ENCODE measurements around the gene ALDH1L1. TPM values are rescaled to one million over a fixed set of nuclear protein-coding genes. Genes with fewer than 3 reads are reported as not detected.

The ALDH1L1 gene
- total and polyA plus RNA-seq, 2 donors (not counting 1 experiment from before 2014, with no cell fraction given) = not detected

DNA sequence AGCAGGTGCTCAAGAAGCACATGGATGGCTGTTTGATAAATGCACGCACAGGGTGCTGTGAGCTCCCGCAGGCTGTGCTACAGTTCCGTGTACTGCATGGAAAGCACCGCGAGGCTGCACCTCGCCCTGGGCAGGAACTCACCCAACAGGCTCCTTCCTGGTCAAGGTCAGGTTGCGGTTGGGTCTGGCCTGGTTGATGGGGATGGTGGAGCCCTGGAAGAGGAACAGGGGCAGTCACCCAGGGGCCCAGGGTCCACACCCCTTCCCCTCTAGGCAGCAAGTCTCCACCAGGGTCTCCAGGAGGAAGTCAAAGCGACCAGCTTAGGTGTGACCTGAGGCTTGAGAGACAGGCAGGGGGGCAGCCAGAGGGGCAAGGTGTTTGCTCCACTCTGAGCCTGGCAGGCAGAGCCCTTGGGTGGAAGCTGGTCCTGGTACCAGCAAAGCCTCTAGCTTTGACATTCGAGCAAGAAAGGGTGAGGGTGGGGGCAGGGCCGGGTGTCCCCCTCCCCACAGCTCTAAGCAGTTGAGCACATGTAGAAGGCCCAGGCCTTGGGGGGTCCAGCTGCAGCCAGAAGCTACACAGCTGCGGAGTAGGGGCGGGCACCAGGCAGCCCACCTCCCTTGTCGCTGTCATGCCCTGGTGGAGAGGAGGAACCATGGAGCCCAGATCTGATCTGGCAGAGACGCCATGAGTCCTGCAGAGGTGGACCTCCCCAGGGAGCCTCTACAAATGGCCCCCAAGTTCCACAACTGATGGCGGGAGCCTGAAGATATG, 50.1 kb downstream of the ALDH1L1 start:
- Histone ChIP-seq H2AFZ (ENCODE audit: insufficient read depth, low read depth, low read length, poor library complexity, severe bottlenecking) (no peak overlapping the region), H4K20me1 (ENCODE audit: control insufficient read depth, insufficient read depth, low read length, poor library complexity, severe bottlenecking) (no peaks in the 10 kb centered on the region), H3K9me3 (ENCODE audit: control extremely low read depth in 1 of 3, control insufficient read depth in 2 of 3, insufficient read depth in 1 of 3, low read length in 2 of 3) (no peaks in the 10 kb centered on the region), H3K79me2 (ENCODE audit: control insufficient read depth, insufficient read depth, low read length) (no peaks in the 10 kb centered on the region), H3K4me2 (replicated peaks; ENCODE audit: low read depth, low read length, poor library complexity, severe bottlenecking) (no peak overlapping the region), H3K27ac (ENCODE audit: low read length in 2 of 2) (no peak overlapping the region), H3K4me3 (ENCODE audit: control extremely low read depth in 1 of 5, extremely low read depth in 1 of 5, insufficient read depth in 1 of 5, low read depth in 2 of 5, low read length in 4 of 5) (no peak overlapping the region), H3K4me1 (ENCODE audit: control insufficient read depth in 2 of 2, insufficient read depth in 2 of 2, low read length in 2 of 2) (no peaks in the 10 kb centered on the region), H3K36me3 (replicated peaks in 1 of 2; ENCODE audit: control extremely low read depth in 1 of 2, control insufficient read depth in 1 of 2, extremely low read depth in 1 of 2, insufficient read depth in 2 of 2, low read length in 1 of 2) (no peaks in the 10 kb centered on the region), H3K27me3 (replicated peaks in 1 of 4; ENCODE audit: control extremely low read depth in 1 of 4, control insufficient read depth in 3 of 4, insufficient read depth in 4 of 4, low read length in 3 of 4) (no peaks in the 10 kb centered on the region), H3K9ac (ENCODE audit: low read length) (no peak overlapping the region)
- ChIA-PET POLR2A (no interaction called here), CTCF (no interaction called here)
- Mint-ChIP-seq H3K27ac (no peak overlapping the region), H3K4me1 (no peaks in the 10 kb centered on the region), H3K4me3 (no peak overlapping the region), H3K27me3 (peaks cover 10% of the 10 kb centered on the region), H3K9me3 (ENCODE audit: insufficient read depth) (no peaks in the 10 kb centered on the region)
- DNase-seq = no peak
- ATAC-seq (ENCODE audit: low read depth) = no peak
- TF ChIP-seq, protein P1, sequence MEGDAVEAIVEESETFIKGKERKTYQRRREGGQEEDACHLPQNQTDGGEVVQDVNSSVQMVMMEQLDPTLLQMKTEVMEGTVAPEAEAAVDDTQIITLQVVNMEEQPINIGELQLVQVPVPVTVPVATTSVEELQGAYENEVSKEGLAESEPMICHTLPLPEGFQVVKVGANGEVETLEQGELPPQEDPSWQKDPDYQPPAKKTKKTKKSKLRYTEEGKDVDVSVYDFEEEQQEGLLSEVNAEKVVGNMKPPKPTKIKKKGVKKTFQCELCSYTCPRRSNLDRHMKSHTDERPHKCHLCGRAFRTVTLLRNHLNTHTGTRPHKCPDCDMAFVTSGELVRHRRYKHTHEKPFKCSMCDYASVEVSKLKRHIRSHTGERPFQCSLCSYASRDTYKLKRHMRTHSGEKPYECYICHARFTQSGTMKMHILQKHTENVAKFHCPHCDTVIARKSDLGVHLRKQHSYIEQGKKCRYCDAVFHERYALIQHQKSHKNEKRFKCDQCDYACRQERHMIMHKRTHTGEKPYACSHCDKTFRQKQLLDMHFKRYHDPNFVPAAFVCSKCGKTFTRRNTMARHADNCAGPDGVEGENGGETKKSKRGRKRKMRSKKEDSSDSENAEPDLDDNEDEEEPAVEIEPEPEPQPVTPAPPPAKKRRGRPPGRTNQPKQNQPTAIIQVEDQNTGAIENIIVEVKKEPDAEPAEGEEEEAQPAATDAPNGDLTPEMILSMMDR (IDR thresholded peaks at IDR 0.05) = no peak
- no peak for TF ChIP-seq EZH2 (IDR thresholded peaks at IDR 0.05; ENCODE audit: borderline replicate concordance, insufficient read depth, low read depth, low read length, poor library complexity, severe bottlenecking)
- 69% methylated on average over 12 of the region's 15 CpGs for WGBS (ENCODE audit: insufficient coverage)
- intact Hi-C loops (cut with micrococcal nuclease) = no loop called here

DNA sequence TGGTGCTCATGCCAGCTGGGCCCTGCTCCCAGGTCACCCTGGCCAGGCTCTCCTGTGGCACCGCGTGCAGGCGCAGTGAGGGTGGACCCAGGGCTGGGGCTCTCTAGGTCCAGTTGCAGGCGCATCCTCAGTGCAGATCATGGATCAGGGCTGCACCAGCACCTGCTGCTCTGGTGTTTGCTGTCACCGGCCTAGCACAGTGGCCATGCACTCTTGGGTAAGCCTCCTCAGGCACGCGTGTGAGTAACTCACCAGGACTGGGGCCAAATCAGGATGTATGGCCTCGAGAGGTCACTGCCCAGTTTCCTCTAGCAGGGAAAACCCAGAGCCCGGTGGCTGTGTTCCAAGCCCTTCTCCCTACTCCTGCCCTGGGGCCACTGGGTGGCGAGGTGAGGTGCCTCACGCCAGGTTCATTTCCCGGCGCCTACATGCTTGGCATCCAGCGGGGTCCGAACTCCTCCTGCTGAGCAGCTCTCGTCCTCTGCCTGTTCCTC, 50.9 kb downstream of the ALDH1L1 start:
- TF ChIP-seq, protein P1 (IDR thresholded peaks at IDR 0.05) = no peak
- TF ChIP-seq EZH2 (IDR thresholded peaks at IDR 0.05; ENCODE audit: borderline replicate concordance, insufficient read depth, low read depth, low read length, poor library complexity, severe bottlenecking) = no peak
- H2AFZ ChIP-seq (ENCODE audit: insufficient read depth, low read depth, low read length, poor library complexity, severe bottlenecking) = no peak overlapping the region
- Mint-ChIP-seq H3K4me3 (no peak overlapping the region), H3K27me3 (peaks cover 10% of the 10 kb centered on the region), H3K4me1 (no peaks in the 10 kb centered on the region), H3K9me3 (ENCODE audit: insufficient read depth) (no peaks in the 10 kb centered on the region), H3K27ac (no peak overlapping the region)
- H3K36me3 ChIP-seq (replicated peaks in 1 of 2; ENCODE audit: control extremely low read depth in 1 of 2, control insufficient read depth in 1 of 2, extremely low read depth in 1 of 2, insufficient read depth in 2 of 2, low read length in 1 of 2) = no peaks in the 10 kb centered on the region
- H3K9me3 ChIP-seq (ENCODE audit: control extremely low read depth in 1 of 3, control insufficient read depth in 2 of 3, insufficient read depth in 1 of 3, low read length in 2 of 3) = no peaks in the 10 kb centered on the region
- H3K27ac ChIP-seq (ENCODE audit: low read length in 2 of 2) = no peak overlapping the region
- intact Hi-C loops (cut with micrococcal nuclease) = no loop called here
- no peaks in the 10 kb centered on the region for H3K27me3 ChIP-seq (replicated peaks in 1 of 4; ENCODE audit: control extremely low read depth in 1 of 4, control insufficient read depth in 3 of 4, insufficient read depth in 4 of 4, low read length in 3 of 4)
- CTCF ChIA-PET = no interaction called here
- no peaks in the 10 kb centered on the region for H3K4me1 ChIP-seq (ENCODE audit: control insufficient read depth in 2 of 2, insufficient read depth in 2 of 2, low read length in 2 of 2)
- POLR2A ChIA-PET = no interaction called here
- no peak overlapping the region for H3K9ac ChIP-seq (ENCODE audit: low read length)
- no peak for ATAC-seq (ENCODE audit: low read depth)
- WGBS (ENCODE audit: insufficient coverage) = 63% methylated on average over 16 of the region's 16 CpGs
- H3K4me2 ChIP-seq (replicated peaks; ENCODE audit: low read depth, low read length, poor library complexity, severe bottlenecking) = no peak overlapping the region
- H4K20me1 ChIP-seq (ENCODE audit: control insufficient read depth, insufficient read depth, low read length, poor library complexity, severe bottlenecking) = no peaks in the 10 kb centered on the region
- no peak overlapping the region for H3K4me3 ChIP-seq (ENCODE audit: control extremely low read depth in 1 of 5, extremely low read depth in 1 of 5, insufficient read depth in 1 of 5, low read depth in 2 of 5, low read length in 4 of 5)
- no peak for DNase-seq
- H3K79me2 ChIP-seq (ENCODE audit: control insufficient read depth, insufficient read depth, low read length) = no peaks in the 10 kb centered on the region
